IPS-15b (cell line): ENCODE measurements around the gene C2orf15.

ENCODE experiments used
- H3K27me3 ChIP-seq: one replicate; pipeline ENCODE4 v1.6.1; 2013; ENCODE audit warnings: low read length; ENCODE audit not compliant: control insufficient read depth, insufficient read depth
- H3K36me3 ChIP-seq: one replicate; pipeline ENCODE4 v1.6.1; 2013; ENCODE audit warnings: low read length; ENCODE audit not compliant: control insufficient read depth, insufficient read depth
- H3K4me1 ChIP-seq: one replicate; pipeline ENCODE4 v1.6.1; 2013; ENCODE audit warnings: mild to moderate bottlenecking, low read length; ENCODE audit not compliant: control insufficient read depth, insufficient read depth
- H3K4me3 ChIP-seq: one replicate; pipeline ENCODE4 v1.5.1; 2013; ENCODE audit warnings: low read depth, low read length
- H3K9ac ChIP-seq: one replicate; pipeline ENCODE4 v1.6.1; 2013; ENCODE audit warnings: low read depth, mild to moderate bottlenecking, low read length
- H3K9me3 ChIP-seq: one replicate; pipeline ENCODE4 v1.6.1; 2013; ENCODE audit warnings: mild to moderate bottlenecking, low read length; ENCODE audit not compliant: control insufficient read depth, insufficient read depth

Gene C2orf15

DNA sequence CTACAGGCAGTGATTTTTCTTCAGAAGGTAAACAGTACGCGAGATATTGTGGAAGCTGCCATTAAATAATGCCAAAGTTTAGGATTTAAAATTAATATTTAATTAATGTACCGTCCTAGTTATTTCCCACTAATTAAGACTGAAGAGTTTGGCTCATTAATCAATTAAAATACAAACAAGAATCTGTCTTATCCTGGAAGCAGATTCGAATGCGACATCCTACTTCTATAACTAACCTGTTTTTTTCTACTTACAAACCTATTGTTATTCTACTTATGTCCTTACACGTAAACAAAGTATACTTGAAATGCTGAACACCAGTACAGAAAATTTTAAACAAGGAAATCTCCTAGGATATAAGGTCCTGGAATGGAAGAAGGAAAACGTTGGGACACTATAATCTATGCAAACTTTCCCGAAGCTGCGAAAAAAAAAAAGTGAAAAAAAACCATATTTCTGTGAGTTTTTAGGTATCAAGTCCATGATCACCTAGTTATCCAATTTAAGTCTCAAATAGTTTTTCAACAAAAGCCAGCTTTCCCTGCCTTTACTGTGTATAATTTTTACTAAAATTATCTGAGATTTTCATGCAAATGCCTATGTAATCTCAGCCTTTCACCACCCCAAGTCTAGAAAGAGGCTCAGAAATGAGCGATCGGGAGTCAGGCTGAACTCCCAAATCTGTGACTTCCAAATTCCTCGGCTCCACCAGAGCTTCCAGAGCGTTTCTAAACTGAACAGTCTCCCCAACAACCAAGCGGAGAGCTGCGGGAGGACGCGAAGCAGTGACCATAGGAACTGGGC is 1.2 kb upstream of the C2orf15 start:
- no peaks in the 10 kb centered on the region for H3K4me1 ChIP-seq
- H3K9ac ChIP-seq: peak overlapping the region; percentile 1
- no peaks in the 10 kb centered on the region for H3K9me3 ChIP-seq
- H3K4me3 ChIP-seq: peak overlapping the region; percentile 82
- peaks cover 2% of the 10 kb centered on the region for H3K36me3 ChIP-seq
- no peaks in the 10 kb centered on the region for H3K27me3 ChIP-seq

DNA sequence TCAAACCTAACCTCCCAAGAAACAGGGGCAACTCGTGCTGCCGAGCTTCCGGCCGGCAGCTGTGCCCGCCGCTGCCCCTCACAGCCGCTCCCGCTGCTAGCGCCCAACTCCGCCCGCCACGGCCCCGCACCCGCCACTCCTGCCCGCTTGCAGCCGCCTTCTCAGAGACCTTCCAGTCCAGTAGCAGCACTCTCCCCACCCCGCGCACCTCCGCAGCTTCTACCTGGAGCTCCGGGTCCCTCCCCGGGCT is 722 bp upstream of the C2orf15 start:
- Histone ChIP-seq H3K9ac (peak overlapping the region; percentile 1), H3K36me3 (peaks cover 2% of the 10 kb centered on the region), H3K9me3 (no peaks in the 10 kb centered on the region), H3K4me3 (peak overlapping the region; percentile 82), H3K4me1 (no peaks in the 10 kb centered on the region), H3K27me3 (no peaks in the 10 kb centered on the region)

DNA sequence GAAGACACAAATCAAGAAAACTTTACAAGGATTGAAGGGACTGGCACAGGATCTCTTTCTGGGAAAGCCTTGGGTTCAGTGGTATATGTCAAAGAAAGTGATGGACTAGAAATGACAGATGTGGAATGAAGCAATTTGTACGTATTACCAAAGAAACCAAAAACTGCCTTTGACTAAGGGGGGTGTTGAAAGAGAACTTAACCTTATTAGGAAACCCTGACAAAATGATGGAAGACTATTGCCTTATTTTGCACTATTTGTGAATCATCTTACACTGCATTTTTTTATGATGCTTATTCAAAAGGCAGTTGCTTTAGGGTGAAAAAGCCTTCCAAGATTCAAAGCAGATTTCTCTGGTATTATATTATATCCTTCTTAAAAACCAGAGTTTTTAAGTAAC is 9.2 kb downstream of the C2orf15 start:
- Histone ChIP-seq H3K4me1 (peaks cover 5% of the 10 kb centered on the region), H3K4me3 (no peak overlapping the region), H3K27me3 (no peaks in the 10 kb centered on the region), H3K9me3 (no peaks in the 10 kb centered on the region), H3K9ac (no peak overlapping the region), H3K36me3 (no peaks in the 10 kb centered on the region)

DNA sequence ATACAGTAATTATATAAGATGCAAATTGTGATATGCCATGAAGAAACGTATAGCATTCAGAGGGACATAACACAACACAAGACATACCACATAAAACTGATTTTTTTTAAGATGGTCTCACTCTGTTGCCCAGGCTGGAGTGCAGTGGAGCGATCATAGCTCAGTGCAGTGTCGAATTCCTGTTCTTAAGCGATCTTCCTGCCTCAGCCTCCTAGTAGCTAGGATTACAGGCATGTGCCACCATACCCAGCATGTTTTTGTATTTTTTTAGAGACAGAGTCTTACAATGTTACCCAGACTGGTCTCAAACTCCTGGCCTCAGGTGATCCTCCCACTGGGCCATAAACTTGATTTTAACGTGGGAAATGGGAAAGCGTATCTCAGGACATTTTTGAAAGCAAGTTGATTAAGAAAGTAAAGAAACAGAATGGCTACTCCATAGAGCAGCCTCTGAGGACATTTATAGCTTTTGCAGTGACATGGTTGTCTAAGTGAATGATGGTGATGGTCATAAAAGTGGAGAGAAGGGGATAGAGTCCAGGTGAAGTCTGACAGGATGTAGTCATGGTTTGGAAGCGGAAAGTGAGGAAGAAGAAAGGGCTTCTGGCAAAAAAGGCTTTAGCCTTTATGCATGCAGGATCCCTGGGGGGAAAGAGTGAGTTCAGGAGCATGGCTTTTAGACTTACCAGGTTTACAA is 10.8 kb downstream of the C2orf15 start:
- Histone ChIP-seq H3K4me1 (peaks cover 5% of the 10 kb centered on the region), H3K36me3 (no peaks in the 10 kb centered on the region), H3K9ac (no peak overlapping the region), H3K4me3 (no peak overlapping the region), H3K9me3 (no peaks in the 10 kb centered on the region), H3K27me3 (no peaks in the 10 kb centered on the region)

DNA sequence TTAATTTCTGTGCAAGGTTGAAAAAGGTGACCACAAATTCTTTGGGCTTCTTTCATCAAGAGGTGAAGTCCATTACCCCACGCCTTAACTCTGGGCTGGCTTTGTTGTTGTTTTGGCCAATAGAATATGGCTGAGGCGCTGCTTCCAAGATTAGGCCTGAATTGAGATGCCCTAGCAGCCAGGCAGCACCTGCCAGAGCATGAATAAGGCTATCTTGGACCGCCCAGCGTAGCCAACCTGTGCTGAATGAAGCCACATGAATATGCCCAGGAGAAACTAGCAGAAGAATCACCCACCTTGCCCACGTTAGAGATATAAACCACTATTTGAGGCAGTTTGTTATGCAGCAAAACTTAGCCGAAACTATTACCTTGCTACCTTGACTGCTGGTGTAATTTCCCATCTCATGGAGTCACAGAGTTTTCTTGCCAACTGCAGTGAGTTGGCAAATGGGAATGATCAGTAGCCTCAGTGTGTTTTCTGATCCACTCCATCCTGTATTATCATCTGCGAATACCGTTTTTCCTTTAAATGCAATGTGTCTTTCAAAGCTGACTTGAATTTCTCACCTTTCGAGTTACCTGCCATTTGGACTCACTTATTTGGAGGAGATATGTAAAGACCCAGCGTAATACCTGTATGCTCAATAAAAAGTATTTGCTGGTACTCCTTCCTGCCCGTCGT is 12.6 kb downstream of the C2orf15 start:
- no peaks in the 10 kb centered on the region for H3K9me3 ChIP-seq
- H3K36me3 ChIP-seq: no peaks in the 10 kb centered on the region
- peak overlapping the region; percentile 66 for H3K4me3 ChIP-seq
- peaks cover 5% of the 10 kb centered on the region for H3K4me1 ChIP-seq
- H3K9ac ChIP-seq: peak overlapping the region; percentile 62
- H3K27me3 ChIP-seq: no peaks in the 10 kb centered on the region

DNA sequence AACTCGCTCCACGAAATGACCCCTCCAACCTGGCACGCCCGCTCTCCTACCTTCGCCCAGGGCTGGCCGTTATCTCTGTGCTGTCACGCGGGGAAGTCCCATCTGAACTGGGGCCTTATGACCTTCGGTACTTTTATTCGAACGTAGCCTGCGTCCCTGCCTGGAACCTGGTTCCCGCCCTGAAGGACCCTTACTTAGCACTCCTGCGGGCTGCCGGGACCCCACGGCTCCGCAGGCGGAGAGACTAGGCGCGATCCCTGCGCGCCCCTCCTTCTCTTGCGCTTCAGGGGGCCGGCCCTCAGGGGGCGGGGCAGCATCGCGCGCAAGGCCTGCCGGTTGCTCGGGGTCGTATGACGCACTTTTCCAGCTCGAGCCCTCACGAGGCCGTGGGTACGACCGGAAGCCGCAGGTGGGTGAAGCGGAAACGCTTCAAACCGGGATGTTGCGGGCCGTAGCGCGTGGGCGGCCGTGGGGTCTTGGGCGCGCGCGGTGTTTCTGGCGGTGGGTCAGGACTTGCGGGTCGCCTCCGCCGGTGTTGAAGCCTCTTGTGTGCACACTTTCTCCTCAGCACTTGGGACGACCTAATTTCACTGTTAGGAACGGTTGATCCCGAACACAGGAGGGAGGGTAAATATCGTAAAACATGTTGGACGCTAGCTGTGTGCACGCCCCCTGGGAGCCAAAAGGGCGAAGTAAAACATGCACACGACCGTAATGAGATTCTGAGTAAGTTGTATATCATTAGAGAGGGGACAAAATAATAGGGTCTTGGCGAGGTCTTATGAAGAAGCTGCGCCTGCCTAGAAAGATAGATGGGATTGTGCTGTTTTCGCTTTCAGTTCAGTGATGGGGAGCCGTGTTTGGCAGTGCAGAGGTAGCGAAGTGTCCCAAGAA is 13.4 kb downstream of the C2orf15 start, which contains the start of the genes LIPT1 and TSGA10:
TSS of gene LIPT1 (plus strand) at position 325 of the 894 bp plus-strand sequence. CDS start 6,991 bp downstream, outside the sequence.
TSS of gene TSGA10 (minus strand) at position 300 of the 894 bp plus-strand sequence. CDS start 45,503 bp downstream, outside the sequence.
- H3K4me3 ChIP-seq: peak within 1 kb of the TSS; percentile 66
- no peaks in the 10 kb centered on the region for H3K36me3 ChIP-seq
- H3K9me3 ChIP-seq: no peaks in the 10 kb centered on the region
- no peaks in the 10 kb centered on the region for H3K27me3 ChIP-seq
- H3K9ac ChIP-seq: peak within 1 kb of the TSS; percentile 81
- peaks cover 5% of the 10 kb centered on the region for H3K4me1 ChIP-seq

DNA sequence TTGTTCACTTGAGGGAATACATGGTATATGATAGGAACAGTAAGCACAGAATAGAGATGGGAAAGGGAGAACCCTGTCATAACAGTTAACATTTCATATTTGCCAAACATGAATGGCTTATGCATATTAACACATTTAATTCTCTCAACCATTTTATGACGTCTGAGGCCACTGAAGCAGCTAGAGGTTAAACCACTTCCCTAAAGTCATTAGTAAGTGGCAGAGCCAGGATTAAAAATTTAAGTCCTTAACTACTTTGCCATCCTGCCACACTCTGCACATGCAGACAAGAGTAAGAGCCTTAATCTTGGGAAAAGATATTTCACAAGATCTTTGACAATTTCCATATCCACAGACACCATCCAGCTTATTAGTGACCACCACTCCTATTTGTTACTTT is 15.4 kb downstream of the C2orf15 start:
- H3K4me3 ChIP-seq: no peak overlapping the region
- peaks cover 5% of the 10 kb centered on the region for H3K4me1 ChIP-seq
- no peaks in the 10 kb centered on the region for H3K36me3 ChIP-seq
- no peaks in the 10 kb centered on the region for H3K9me3 ChIP-seq
- H3K9ac ChIP-seq: no peak overlapping the region
- no peaks in the 10 kb centered on the region for H3K27me3 ChIP-seq

DNA sequence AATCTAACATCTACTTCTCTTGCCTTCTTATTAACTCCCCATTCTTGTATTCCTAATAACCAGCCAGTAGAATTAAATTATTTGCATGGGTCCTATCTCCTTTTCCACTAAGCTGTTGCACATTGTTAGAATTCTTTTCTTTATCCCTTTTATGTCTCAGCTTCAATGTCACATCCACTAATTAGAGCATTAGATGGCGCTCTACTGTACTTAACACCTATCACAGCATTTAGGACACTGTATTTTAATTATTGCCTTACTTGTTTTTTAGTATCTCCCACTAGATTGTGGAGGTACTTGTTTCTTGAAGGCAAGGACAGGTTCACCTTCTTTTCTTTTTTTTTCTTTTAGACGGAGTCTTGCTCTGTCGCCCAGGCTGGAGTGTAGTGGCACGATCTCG is 17.1 kb downstream of the C2orf15 start:
- no peaks in the 10 kb centered on the region for H3K9me3 ChIP-seq
- H3K4me3 ChIP-seq: no peak overlapping the region
- peaks cover 5% of the 10 kb centered on the region for H3K4me1 ChIP-seq
- H3K36me3 ChIP-seq: no peaks in the 10 kb centered on the region
- H3K9ac ChIP-seq: no peak overlapping the region
- H3K27me3 ChIP-seq: no peaks in the 10 kb centered on the region

DNA sequence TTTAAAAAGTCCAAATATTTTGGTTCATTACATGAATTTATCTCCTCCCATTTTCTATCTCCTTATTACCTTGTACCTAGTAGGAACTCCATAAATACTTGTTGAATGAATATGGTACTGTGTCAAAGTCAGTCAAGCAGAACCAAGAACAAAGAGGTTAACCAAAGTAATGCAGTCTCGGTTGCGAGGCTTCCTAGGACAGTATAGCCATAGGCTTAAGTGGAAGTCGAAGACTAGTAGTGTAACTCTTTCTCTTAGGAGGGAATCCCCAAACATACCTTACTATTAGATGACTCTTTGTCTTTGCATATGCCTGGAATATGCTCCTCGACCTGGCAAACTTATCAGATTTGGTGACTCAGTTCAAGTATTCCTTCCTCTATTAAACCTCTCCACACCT is 18.1 kb downstream of the C2orf15 start:
- Histone ChIP-seq H3K4me3 (no peak overlapping the region), H3K27me3 (no peaks in the 10 kb centered on the region), H3K4me1 (no peaks in the 10 kb centered on the region), H3K9ac (no peak overlapping the region), H3K9me3 (no peaks in the 10 kb centered on the region), H3K36me3 (no peaks in the 10 kb centered on the region)

DNA sequence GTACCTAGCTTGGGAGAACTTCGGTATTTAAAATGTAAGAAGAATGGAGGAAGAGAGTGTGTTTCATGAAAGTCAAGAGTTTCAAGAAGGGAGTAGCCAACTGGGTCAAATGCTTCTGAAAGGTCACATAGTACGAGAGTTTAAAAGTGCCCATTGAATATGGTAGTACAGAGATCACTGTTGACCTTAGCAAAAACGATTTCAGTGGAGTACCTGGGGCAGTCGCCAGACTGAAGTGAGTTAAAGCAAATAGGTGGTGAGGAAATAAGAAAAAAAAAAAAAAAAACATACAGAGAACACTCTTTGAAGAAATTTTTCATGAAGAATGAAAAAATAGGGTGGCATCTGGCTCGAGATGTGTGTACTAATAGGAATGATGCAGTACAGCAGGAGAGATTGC is 24.7 kb downstream of the C2orf15 start:
- Histone ChIP-seq H3K9me3 (no peaks in the 10 kb centered on the region), H3K4me3 (no peak overlapping the region), H3K9ac (no peak overlapping the region), H3K36me3 (no peaks in the 10 kb centered on the region), H3K4me1 (no peaks in the 10 kb centered on the region), H3K27me3 (no peaks in the 10 kb centered on the region)

DNA sequence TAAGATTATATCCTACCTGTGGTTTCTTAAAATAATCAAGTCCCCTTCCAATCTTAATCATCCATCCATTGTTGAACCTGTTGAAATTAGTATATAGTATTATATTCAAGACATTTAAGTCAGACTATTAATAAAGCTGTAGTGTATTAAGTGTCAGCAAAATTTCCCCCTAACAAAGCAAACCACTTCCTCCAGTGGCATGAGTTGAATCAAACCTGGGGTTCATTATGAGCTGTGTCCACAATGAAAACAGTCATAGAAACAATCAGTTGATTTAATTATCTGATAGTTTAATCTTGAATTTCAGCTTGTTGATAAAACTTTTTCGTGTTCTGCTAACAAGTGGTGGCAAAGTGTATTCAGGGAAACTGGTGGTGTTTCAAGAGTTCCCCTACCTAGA is 28.0 kb downstream of the C2orf15 start:
- no peak overlapping the region for H3K9ac ChIP-seq
- no peaks in the 10 kb centered on the region for H3K27me3 ChIP-seq
- H3K4me3 ChIP-seq: no peak overlapping the region
- no peaks in the 10 kb centered on the region for H3K4me1 ChIP-seq
- H3K36me3 ChIP-seq: no peaks in the 10 kb centered on the region
- H3K9me3 ChIP-seq: no peaks in the 10 kb centered on the region
